Measurements from ENCODE around the gene PIK3R3. TPM values are rescaled to one million over a fixed set of nuclear protein-coding genes. Genes with fewer than 3 reads are reported as not detected.

PIK3R3 gene
- total RNA-seq, 1 donor from 2014 or later, result 3.3 TPM

DNA sequence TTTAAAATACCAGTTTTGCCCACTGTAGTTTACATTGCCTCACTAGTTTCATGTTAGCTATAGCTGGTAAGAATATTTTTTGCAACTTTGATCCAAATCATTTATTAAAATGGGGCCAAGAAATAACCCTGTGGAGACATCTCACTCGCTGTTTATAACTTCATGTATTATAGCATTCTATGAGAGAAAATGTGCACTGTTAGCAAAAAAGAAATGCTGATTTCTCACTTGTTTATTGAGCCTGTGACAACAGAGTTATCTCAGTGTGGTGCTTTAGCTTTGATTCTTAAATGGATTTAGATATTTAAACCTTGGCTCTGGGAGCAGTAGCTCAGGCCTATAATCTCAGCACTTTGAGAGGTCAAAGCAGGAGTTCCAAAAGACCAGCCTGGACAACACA, 127.9 kb downstream of the PIK3R3 start:
- TF ChIP-seq, protein P1, sequence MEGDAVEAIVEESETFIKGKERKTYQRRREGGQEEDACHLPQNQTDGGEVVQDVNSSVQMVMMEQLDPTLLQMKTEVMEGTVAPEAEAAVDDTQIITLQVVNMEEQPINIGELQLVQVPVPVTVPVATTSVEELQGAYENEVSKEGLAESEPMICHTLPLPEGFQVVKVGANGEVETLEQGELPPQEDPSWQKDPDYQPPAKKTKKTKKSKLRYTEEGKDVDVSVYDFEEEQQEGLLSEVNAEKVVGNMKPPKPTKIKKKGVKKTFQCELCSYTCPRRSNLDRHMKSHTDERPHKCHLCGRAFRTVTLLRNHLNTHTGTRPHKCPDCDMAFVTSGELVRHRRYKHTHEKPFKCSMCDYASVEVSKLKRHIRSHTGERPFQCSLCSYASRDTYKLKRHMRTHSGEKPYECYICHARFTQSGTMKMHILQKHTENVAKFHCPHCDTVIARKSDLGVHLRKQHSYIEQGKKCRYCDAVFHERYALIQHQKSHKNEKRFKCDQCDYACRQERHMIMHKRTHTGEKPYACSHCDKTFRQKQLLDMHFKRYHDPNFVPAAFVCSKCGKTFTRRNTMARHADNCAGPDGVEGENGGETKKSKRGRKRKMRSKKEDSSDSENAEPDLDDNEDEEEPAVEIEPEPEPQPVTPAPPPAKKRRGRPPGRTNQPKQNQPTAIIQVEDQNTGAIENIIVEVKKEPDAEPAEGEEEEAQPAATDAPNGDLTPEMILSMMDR (conservative IDR thresholded peaks at IDR 0.05; ENCODE audit: low read depth, low read length), result no peak
- no peak for DNase-seq (ENCODE audit: low read depth)

DNA sequence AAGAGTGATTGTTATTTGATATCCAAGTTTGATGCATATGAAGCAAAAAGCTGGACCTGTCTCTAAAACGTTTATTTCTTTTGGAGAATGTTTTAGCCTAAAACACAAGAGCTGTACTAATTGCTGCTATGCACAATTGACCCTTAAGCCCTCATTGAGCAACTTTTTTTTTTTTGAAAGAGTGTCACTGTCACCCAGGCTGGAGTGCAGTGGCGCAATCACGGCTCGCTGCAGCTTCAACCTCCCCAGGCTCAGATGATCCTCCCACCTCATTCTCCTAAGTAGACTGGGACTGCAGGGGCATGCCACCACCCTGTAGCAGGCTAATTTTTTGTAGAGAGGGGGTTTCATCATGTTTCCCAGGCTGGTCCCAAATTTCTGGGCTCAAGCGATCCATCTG, 129.1 kb downstream of the PIK3R3 start:
- H3K4me3 ChIP-seq (ENCODE audit: low read depth, low read length), result no peak overlapping the region
- TF ChIP-seq, protein P1 (conservative IDR thresholded peaks at IDR 0.05; ENCODE audit: low read depth, low read length), result no peak
- DNase-seq (ENCODE audit: low read depth), result no peak

More for the DNA sequence above, 127.9 kb downstream of the PIK3R3 start:
- no peak overlapping the region for H3K4me3 ChIP-seq (ENCODE audit: low read depth, low read length)

DNA sequence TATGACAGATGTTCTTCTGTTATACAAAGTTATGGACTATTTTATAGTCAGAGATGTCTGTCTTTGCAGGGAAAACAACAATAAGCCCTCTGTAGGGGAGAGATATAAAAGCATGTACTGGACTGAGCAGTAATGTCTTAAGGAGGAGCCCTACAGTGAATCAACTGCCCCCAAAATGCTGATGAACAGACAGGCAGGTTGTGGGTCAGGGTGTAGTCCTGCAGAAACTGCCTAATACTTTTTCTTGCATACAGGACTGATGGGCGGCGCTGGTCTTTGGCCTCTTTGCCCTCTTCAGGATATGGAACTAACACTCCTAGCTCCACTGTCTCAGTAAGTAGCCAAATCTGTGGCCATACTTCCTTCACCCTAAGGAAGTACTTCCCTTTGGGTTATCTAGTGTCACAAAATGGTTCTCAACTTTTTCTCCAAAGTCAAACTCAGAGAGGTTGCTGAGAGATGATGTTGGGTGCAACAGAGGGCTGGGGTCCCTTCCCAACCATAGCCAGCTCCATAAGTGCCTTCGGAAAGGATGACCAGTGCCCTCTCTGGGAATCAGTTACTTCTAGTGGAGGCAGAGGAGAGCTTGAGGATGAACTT, 129.8 kb downstream of the PIK3R3 start:
- TF ChIP-seq, protein P1 (conservative IDR thresholded peaks at IDR 0.05; ENCODE audit: low read depth, low read length), result no peak
- DNase-seq (ENCODE audit: low read depth), result no peak

DNA sequence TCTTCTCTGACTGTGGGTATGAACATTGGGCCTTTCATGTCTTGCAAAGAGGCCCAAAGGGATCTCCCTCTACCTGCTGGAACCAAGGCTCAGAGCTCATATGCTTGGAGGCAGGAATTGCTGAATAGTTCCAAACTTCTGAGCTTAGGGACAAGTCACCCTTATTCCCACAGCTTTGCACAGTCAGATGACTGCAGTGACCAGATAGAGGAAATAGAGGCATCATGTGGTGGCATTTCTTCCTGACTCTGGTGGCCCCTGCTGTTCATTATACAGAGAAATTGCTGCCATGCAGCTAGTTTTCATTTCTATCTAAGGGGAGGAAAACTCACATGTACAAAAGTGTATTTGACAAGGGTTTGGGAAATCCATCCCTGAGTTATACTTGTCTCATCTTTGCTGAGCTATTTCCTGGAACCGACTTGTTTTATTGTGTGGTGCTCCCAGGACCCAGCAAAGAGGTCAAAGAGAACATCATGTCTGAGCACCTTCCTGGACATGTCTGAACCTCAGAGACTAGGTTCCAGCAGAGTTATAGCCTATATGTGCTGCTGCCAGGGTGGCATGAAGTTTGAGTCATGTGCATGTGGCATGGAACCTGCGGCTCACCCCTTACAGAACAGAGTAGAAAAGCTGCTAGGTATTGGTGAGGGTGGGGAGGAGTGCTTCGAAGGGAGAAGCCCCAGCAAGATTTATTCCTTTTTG, 131.2 kb downstream of the PIK3R3 start:
- no peak for DNase-seq (ENCODE audit: low read depth)
- no peak overlapping the region for H3K4me3 ChIP-seq (ENCODE audit: low read depth, low read length)
- TF ChIP-seq, protein P1 (conservative IDR thresholded peaks at IDR 0.05; ENCODE audit: low read depth, low read length), result no peak

More for the DNA sequence above, 129.8 kb downstream of the PIK3R3 start:
- no peak overlapping the region for H3K4me3 ChIP-seq (ENCODE audit: low read depth, low read length)

DNA sequence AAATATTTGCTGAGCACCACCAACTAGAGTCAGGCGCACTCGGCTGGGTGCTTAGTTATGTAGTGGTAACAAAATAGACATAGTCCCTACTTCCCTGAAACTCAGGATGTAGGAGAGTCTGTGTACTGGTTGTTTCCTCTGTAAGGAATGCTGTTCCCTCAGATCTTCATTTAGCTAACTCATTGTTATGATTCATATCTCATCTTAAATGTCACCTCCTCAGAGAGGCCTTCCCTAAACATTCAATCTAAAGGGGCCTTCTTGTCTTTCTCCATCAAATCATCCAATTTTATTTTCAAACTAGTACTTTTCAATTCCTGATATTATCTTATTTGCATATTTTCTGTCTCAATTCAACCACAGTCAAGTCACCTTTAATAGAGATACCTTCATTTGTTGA, 132.9 kb downstream of the PIK3R3 start:
- no peak overlapping the region for H3K4me3 ChIP-seq (ENCODE audit: low read depth, low read length)
- no peak for DNase-seq (ENCODE audit: low read depth)

DNA sequence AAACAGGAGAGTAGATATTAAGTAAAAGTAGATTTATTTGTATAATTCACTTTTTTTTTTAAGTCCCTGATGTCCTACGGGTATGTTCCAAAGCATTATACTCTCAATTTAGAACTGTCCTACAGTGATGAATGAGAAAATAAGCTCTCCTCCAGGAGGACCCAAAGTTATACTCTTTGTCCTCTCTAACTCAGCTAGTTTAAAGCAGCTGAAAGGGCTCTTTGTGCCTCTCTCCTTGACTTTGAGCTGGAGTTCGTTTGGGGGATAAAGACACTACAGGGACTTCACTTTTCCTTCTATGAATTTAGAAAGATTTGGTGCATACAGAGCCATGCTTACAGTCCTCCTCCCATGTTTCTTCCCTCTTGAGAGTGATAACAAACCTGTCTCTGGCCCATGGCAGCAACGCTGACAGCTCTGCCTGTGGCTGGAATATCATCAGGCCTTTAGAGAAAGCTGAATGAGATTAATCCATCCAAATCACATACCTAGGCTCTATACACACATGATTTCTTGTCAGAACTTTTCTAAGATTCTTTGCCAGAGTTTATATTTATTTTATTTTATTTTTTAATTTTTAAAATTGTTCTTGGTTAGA, 134.3 kb downstream of the PIK3R3 start:
- DNase-seq (ENCODE audit: low read depth), result no peak
- H3K4me3 ChIP-seq (ENCODE audit: low read depth, low read length), result no peak overlapping the region
- TF ChIP-seq, protein P1 (conservative IDR thresholded peaks at IDR 0.05; ENCODE audit: low read depth, low read length), result no peak

More for the DNA sequence above, 132.9 kb downstream of the PIK3R3 start:
- TF ChIP-seq, protein P1 (conservative IDR thresholded peaks at IDR 0.05; ENCODE audit: low read depth, low read length), result no peak
